GM19025 (cell line): ENCODE data around the gene DEAF1.
"Not testable (repeated sequence)": the region's sequence is repeated elsewhere in the genome, so short reads cannot be mapped to it uniquely, and the experiment has no call there.

Source experiments
- ATAC-seq: cut with Tn5 transposase; IDR thresholded peaks from one replicate; pipeline ENCODE4 v1.9.1; 2021; ENCODE audit warnings: mild to moderate bottlenecking, low read depth, moderate library complexity; ENCODE audit not compliant: unreplicated experiment

The DEAF1 gene

GRCh38 chr11:680970-681369, 14.1 kb downstream of the DEAF1 start:
- ATAC-seq: no peak

- no peak for ATAC-seq
These were observed 14.5 kb downstream of the DEAF1 start for GRCh38 chr11:680476-680875.

DNA sequence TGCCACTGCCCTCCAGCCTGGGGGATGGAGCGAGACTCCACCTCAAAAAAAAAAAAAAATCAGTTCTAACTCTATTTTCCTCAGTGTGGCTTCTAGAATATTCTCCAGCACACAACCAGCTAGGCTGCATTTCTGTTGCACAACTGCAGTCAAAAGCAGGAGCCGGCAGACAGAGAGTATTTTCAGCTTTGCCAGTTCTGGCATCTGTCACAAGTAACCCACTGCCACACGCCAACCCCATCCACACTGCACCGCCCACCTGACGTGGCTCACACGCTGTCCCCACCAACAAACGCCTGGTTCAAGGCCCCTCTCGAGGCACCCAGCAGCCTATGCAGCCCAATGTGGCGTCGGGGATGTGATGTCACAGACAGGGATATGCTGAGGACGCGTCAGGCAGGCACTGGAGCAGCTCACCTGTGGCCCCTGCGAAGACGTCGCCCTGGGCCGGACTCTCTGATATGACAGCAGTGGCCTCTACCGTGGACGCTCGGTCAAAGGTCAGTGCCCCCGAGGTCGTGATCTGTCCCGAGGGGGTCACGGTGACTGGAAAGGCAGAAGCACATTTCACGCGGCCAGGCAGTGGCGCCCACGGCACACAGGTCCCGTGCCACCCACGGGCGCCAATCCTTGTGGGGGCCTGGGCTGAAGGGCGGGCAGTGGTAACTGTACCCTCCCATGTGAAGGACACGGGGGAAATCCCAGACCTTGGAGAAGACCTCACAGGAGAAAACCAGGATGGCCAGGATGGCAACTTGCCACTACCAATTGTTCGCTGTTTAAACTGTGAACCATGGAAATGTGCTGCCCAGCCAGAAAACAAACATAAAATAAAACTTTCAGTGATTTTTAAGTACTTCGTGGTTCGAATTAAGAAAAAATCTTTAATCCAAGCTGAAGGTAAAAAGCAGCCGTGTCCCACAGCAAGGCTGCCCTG, 15.5 kb downstream of the DEAF1 start:
- no peak for ATAC-seq

DNA sequence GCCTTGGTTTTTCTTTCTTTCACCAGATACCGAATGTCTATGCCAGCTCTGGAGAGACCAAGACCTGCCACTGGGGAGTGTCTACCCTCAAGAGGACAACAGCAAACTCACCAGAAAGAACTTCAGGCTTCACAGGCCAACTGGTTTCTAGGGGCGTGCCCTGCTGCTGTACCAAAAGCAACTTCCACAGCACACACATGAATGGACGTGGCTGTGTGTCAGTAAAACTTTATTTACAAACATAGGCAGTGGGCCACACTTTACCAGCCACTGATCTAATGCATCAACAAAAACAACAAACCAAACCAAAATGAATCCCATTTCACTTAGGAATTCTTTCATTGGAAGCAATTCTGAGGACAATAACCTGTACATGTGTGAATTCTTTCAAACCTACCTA, 16.7 kb downstream of the DEAF1 start:
- no peak for ATAC-seq

- ATAC-seq: no peak
These were observed 20.6 kb downstream of the DEAF1 start for GRCh38 chr11:674406-674805.

DNA sequence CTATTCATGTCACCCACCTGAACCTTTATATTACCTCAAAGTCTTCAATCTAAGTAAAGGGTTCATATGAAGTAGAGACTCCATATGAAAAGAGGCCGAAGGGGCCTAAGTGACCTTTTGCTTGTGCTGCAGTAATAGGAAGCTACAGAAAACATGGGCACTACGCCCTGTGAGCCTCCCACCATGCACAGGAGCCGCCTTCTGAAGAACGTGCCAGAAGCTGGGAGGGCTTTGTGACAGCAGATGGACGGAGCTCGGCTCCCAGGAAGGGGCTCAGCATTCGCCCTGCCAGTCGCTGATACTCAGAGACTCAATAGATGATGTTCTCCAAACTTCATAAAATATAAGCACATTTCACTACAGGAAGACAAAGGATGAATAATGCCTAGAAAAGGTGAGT, 21.2 kb downstream of the DEAF1 start:
- no peak for ATAC-seq

DNA sequence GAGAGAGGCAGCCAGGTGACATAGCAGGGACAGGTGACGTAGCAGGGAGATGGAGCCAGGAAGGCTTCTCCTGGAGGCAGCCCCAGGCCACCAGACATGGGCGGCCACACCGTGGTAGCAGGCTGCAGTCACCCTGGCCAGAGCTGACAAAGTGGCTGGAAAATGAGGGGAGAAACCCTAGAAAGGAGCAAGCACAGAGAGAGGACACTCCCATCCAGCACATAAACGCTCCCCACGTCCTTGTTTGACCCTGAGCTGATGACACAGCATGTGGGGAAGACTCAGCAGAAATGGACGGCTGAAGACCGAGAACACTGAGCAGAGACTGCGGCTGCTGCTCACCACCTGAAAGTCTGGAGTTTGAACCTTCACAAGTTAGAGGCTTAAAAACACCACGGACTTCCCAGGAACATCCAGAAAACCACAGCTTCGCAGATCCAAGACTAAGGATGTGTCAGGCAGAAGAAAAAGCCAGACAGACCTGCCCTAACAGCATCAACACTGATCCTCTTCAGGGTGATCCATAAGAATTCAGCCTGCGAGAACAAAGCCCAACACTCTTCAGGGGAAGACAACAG, 29.2 kb downstream of the DEAF1 start:
- ATAC-seq: no peak

DNA sequence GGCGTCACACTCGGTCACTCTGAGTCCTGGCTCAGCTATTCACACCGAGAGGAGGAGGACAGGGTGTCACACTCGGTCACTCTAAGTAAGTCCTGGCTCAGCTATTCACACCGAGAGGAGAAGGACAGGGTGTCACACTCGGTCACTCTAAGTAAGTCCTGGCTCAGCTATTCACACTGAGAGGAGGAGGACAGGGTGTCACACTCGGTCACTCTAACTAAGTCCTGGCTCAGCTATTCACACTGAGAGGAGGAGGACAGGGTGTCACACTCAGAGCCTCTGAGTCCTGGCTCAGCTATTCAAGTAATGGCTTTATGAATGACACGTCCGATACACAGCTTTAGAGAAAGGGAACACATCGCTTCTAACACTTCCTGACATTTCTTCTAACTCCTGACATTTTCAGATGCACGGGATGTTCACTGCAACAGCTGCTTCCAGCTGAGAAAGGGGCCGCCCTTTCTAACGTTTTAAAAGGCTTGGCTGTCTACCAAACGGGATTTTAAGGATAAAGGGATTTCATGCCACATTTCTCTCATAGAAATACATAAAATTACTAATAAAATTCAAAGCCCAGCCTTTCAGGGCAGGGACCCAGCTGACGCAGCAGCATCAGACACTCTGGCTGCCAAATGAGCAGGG, 29.8 kb downstream of the DEAF1 start:
- ATAC-seq: no peak

DNA sequence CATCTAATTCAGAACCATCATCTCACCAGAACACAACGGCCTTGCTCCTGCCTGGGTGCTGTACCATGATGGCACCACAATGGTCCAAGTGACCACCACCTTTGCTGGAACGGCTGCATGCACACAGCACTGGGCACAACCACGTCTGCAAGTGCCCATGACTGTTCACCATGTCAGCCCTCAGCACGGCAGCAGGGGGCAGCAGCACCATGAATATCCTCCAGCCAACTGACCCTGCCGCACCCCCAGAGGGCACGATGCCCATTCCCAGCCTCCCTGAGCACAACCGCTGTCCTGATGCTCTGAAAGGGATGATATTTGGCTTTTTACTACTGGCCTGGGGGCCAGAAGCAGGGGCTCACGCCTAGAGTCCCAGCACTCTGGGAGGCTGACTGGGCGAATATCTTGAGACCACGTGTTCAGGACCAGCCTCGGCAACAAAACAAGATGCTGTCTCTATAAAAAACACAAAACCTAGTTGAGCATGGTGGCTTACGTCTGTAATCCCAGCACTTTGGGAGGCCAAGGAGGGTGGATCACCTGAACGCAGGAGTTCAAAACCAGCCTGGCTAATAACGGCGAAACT, 32.2 kb downstream of the DEAF1 start:
- ATAC-seq: no peak

GRCh38 chr11:660681-661444, 34.2 kb downstream of the DEAF1 start:
- ATAC-seq: no peak

- no peak for ATAC-seq
These were observed 34.7 kb downstream of the DEAF1 start for GRCh38 chr11:660281-660680.

DNA sequence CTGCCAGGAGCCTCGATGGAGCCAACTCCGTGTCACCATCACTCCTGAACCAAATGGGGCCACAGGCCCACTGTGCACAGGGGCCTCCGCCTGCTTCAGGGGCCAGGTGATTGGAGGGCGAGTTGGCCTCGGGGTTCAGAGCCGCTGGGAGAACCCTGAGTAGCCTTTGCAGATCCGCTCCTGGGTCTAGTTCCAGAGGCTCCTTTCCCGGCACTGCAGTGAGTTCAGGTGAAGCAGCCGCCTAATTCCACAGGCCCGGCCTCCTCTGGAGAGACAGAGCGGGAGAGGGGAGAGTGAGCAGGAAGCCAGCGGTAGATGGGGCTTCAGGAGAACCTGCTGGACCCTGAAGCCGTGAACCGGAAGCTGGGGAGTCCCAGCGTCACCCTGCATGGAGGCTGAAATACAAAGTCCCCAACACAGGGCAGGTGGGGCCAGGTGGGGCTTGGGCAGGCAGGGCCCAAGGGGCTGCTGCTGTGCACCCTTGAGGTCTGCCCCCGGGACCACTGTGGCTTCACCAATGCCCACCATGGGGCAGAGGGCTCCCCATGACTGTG, 35.4 kb downstream of the DEAF1 start:
- ATAC-seq: no peak

- no peak for ATAC-seq
These were observed 37.3 kb downstream of the DEAF1 start for GRCh38 chr11:657691-658126.

DNA sequence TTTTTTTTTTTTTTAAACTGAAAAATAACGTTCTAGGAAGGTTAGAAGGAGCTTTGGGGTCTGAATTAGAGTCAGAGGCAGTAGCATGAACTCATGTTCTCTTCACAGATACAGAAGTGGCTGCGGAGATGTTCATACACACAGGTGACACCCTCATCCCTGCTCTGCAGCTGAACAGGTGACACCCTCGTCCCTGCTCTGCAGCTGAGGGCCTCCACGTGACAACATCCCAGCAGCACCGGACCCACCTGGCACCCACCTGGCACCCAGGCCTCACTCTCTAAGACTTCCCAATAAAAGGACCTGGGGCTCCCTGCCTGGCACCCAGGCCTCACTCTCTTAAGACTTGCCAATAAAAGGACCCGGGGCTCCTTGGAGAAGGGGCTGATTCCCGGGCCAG, 38.2 kb downstream of the DEAF1 start:
- no peak for ATAC-seq

- no peak for ATAC-seq
These were observed 38.6 kb downstream of the DEAF1 start for GRCh38 chr11:656426-656825.

GRCh38 chr11:655036-655726, 39.8 kb downstream of the DEAF1 start:
- no peak for ATAC-seq

DNA sequence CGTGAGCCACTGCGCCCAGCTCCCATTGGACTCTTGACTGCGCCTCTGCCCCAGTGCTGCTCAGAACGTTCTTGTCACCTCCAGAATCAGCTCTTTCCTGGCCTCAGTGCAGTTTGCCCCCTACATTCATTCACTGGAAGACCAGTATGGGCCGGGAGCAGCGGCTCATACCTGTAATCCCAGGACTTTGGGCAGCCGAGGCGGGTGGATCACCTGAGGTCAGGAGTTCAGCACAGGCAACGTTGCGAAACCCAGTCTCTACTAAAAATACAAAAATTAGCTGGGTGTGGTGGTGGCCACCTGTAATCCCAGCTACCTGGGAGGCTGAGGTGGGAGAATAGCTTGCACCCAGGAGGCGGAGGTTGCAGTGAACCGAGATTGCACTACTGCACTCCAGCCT, 40.6 kb downstream of the DEAF1 start:
- ATAC-seq: not testable (repeated sequence)

GRCh38 chr11:653837-654236, 41.2 kb downstream of the DEAF1 start:
- no peak for ATAC-seq

DNA sequence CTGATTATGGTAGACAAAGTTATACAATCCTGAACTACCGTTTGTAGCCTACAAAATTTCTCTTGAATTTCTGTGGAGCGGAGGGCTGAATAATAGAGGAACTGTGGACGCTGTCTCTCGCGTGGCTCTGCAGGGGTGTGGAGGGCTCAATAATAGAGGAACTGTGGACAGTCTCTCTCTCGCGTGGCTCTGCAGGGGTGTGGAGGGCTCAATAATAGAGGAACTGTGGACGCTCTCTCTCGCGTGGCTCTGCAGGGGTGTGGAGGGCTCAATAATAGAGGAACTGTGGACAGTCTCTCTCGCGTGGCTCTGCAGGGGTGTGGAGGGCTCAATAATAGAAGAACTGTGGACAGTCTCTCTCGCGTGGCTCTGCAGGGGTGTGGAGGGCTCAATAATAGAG, 41.9 kb downstream of the DEAF1 start:
- ATAC-seq: not testable (repeated sequence)

DNA sequence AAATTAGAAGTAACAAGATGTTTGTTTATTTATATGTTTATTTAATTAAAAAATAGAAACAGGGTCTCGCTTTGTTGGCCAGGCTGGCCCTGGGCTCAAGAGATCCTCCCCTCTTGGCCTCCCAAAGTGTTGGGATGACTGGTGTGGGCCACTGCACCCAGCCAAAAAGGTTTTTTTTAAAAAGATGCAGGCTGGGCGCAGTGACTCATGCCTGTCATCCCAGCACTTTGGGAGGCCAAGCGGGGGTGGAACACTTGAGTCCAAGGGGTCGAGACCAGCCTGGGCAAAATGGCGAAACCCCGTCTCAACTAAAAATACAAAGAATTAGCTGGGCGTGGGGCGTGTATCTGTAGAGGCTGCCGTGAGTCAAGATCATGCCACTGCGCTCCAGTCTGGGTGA, 44.5 kb downstream of the DEAF1 start:
- ATAC-seq: no peak
